Measurements from ENCODE around the gene KAT2B. TPM values are rescaled to one million over a fixed set of nuclear protein-coding genes. Genes with fewer than 3 reads are reported as not detected.

The KAT2B gene
- total and polyA plus RNA-seq, 2 donors (not counting 1 experiment from before 2014, with no cell fraction given) = 21.7 to 57.5 TPM

DNA sequence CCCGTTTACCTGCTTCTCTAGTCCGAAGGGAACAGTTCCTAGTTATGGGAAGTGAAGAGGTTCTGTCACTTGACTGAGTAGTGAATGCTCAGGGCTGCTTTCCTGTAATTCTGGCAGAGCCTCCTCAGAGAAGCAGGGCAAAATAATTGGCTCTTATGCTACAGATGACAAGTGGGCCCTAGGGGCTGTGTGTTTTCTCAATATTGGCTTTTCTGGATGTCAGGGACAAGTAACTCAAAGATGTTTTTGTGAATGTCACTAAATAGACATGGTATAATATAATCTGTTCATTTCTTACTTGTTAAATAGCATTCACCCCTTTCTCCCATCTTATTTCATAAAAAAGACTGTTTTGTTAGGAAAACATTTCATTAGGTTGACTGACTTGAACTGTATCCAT lies 105.6 kb downstream of the KAT2B start:
- H3K36me3 ChIP-seq (replicated peaks in 1 of 2; ENCODE audit: control extremely low read depth in 1 of 2, control insufficient read depth in 1 of 2, extremely low read depth in 1 of 2, insufficient read depth in 2 of 2, low read length in 1 of 2) = peaks cover 3 to 65% of the 10 kb centered on the region in 2 experiments
- no peak overlapping the region for H3K9ac ChIP-seq (ENCODE audit: low read length)
- DNase-seq (no peak), ATAC-seq (ENCODE audit: low read depth) (no peak)
- H3K79me2 ChIP-seq (ENCODE audit: control insufficient read depth, insufficient read depth, low read length) = peaks cover 3% of the 10 kb centered on the region
- no peak overlapping the region for H3K27ac ChIP-seq (ENCODE audit: low read length in 2 of 2)
- no peaks in the 10 kb centered on the region for H4K20me1 ChIP-seq (ENCODE audit: control insufficient read depth, insufficient read depth, low read length, poor library complexity, severe bottlenecking)
- 90% methylated on average over 2 of the region's 2 CpGs for WGBS (ENCODE audit: insufficient coverage)
- ChIA-PET CTCF (no interaction called here), POLR2A (no interaction called here)
- intact Hi-C loops (cut with micrococcal nuclease) = no loop called here
- H3K9me3 ChIP-seq (ENCODE audit: control extremely low read depth in 1 of 3, control insufficient read depth in 2 of 3, insufficient read depth in 1 of 3, low read length in 2 of 3) = no peaks in the 10 kb centered on the region
- no peak overlapping the region for H3K27ac Mint-ChIP-seq
- no peak overlapping the region for H3K4me2 ChIP-seq (replicated peaks; ENCODE audit: low read depth, low read length, poor library complexity, severe bottlenecking)
- no peaks in the 10 kb centered on the region for H3K4me1 ChIP-seq (ENCODE audit: control insufficient read depth in 2 of 2, insufficient read depth in 2 of 2, low read length in 2 of 2)
- no peak overlapping the region for H3K4me3 Mint-ChIP-seq
- H3K9me3 Mint-ChIP-seq (ENCODE audit: insufficient read depth) = peaks cover 3% of the 10 kb centered on the region
- peaks cover 3% of the 10 kb centered on the region for H3K4me1 Mint-ChIP-seq
- TF ChIP-seq, protein P1, sequence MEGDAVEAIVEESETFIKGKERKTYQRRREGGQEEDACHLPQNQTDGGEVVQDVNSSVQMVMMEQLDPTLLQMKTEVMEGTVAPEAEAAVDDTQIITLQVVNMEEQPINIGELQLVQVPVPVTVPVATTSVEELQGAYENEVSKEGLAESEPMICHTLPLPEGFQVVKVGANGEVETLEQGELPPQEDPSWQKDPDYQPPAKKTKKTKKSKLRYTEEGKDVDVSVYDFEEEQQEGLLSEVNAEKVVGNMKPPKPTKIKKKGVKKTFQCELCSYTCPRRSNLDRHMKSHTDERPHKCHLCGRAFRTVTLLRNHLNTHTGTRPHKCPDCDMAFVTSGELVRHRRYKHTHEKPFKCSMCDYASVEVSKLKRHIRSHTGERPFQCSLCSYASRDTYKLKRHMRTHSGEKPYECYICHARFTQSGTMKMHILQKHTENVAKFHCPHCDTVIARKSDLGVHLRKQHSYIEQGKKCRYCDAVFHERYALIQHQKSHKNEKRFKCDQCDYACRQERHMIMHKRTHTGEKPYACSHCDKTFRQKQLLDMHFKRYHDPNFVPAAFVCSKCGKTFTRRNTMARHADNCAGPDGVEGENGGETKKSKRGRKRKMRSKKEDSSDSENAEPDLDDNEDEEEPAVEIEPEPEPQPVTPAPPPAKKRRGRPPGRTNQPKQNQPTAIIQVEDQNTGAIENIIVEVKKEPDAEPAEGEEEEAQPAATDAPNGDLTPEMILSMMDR (IDR thresholded peaks at IDR 0.05) = no peak
- TF ChIP-seq EZH2 (IDR thresholded peaks at IDR 0.05; ENCODE audit: borderline replicate concordance, insufficient read depth, low read depth, low read length, poor library complexity, severe bottlenecking) = no peak
- H2AFZ ChIP-seq (ENCODE audit: insufficient read depth, low read depth, low read length, poor library complexity, severe bottlenecking) = no peak overlapping the region
- no peak overlapping the region for H3K4me3 ChIP-seq (ENCODE audit: control extremely low read depth in 1 of 5, extremely low read depth in 1 of 5, insufficient read depth in 1 of 5, low read depth in 2 of 5, low read length in 4 of 5)
- H3K27me3 Mint-ChIP-seq = no peaks in the 10 kb centered on the region
- H3K27me3 ChIP-seq (replicated peaks in 1 of 4; ENCODE audit: control extremely low read depth in 1 of 4, control insufficient read depth in 3 of 4, insufficient read depth in 4 of 4, low read length in 3 of 4) = no peaks in the 10 kb centered on the region

DNA sequence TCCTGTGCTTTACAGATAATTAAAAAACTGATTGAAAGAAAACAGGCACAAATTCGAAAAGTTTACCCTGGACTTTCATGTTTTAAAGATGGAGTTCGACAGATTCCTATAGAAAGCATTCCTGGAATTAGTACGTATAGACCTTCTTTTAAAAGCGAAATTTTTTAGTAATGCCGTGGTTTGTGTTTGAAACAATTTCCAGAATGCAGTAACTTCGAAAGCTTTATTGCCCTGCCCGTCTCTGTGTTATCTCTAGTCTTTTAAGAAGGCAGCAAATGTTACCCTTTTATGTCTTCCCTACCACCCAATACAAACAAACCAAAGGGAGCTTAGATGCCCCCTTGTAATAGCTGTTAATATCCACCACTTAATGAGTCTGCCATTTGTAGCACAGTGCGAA lies 106.1 kb downstream of the KAT2B start:
- Histone ChIP-seq H3K4me3 (ENCODE audit: control extremely low read depth in 1 of 5, extremely low read depth in 1 of 5, insufficient read depth in 1 of 5, low read depth in 2 of 5, low read length in 4 of 5) (no peak overlapping the region), H3K27ac (ENCODE audit: low read length in 2 of 2) (no peak overlapping the region), H3K4me1 (ENCODE audit: control insufficient read depth in 2 of 2, insufficient read depth in 2 of 2, low read length in 2 of 2) (no peaks in the 10 kb centered on the region), H3K9ac (ENCODE audit: low read length) (no peak overlapping the region), H4K20me1 (ENCODE audit: control insufficient read depth, insufficient read depth, low read length, poor library complexity, severe bottlenecking) (no peaks in the 10 kb centered on the region), H3K4me2 (replicated peaks; ENCODE audit: low read depth, low read length, poor library complexity, severe bottlenecking) (no peak overlapping the region), H2AFZ (ENCODE audit: insufficient read depth, low read depth, low read length, poor library complexity, severe bottlenecking) (no peak overlapping the region), H3K36me3 (replicated peaks in 1 of 2; ENCODE audit: control extremely low read depth in 1 of 2, control insufficient read depth in 1 of 2, extremely low read depth in 1 of 2, insufficient read depth in 2 of 2, low read length in 1 of 2) (peaks cover 3 to 66% of the 10 kb centered on the region in 2 experiments), H3K9me3 (ENCODE audit: control extremely low read depth in 1 of 3, control insufficient read depth in 2 of 3, insufficient read depth in 1 of 3, low read length in 2 of 3) (no peaks in the 10 kb centered on the region), H3K79me2 (ENCODE audit: control insufficient read depth, insufficient read depth, low read length) (peaks cover 3% of the 10 kb centered on the region), H3K27me3 (replicated peaks in 1 of 4; ENCODE audit: control extremely low read depth in 1 of 4, control insufficient read depth in 3 of 4, insufficient read depth in 4 of 4, low read length in 3 of 4) (no peaks in the 10 kb centered on the region)
- POLR2A ChIA-PET = no interaction called here
- Mint-ChIP-seq H3K9me3 (ENCODE audit: insufficient read depth) (peaks cover 3% of the 10 kb centered on the region), H3K4me1 (no peaks in the 10 kb centered on the region), H3K27ac (no peak overlapping the region), H3K27me3 (no peaks in the 10 kb centered on the region), H3K4me3 (no peak overlapping the region)
- intact Hi-C loops (cut with micrococcal nuclease) = no loop called here
- ATAC-seq (ENCODE audit: low read depth) (no peak), DNase-seq (no peak)
- CTCF ChIA-PET = no interaction called here
- no peak for TF ChIP-seq EZH2 (IDR thresholded peaks at IDR 0.05; ENCODE audit: borderline replicate concordance, insufficient read depth, low read depth, low read length, poor library complexity, severe bottlenecking)
- TF ChIP-seq, protein P1 (IDR thresholded peaks at IDR 0.05) = no peak
- 97% methylated on average over 8 of the region's 8 CpGs for WGBS (ENCODE audit: insufficient coverage)

Measured in B cell (primary cell).